Measurements from ENCODE around the gene XRCC3.
"Not testable (repeated sequence)": the region's sequence is repeated elsewhere in the genome, so short reads cannot be mapped to it uniquely, and the experiment has no call there.

XRCC3 gene

GRCh38 chr14:103695296-103696069 is 19.8 kb downstream of the XRCC3 start:
- in situ Hi-C loops (cut with MboI; ENCODE audit: low sequenced_read_pairs) = no loop called here

DNA sequence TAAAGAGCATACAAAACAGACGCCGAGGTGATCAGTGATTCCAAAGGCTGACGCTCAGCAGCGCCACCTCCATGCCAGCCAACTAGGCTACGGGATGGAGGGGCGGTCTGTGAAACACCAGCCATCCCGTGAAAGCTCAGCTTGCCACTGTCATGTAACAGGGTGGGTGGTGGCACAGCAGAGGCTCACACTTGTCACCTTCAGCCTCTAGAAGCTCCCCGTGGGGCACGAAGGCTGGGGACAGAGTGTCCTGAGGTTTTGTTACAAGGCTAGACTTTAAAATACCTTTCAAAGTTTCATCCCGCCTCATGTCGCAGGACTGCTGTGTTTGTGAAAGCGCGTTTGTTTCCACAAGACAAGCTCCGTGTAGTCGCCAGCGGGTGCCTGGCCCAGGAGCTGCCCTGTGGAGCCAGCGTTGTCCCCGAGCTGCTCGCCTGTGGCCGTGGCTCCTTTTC is 20.7 kb downstream of the XRCC3 start:
- in situ Hi-C loops (cut with MboI; ENCODE audit: low sequenced_read_pairs) = no loop called here

DNA sequence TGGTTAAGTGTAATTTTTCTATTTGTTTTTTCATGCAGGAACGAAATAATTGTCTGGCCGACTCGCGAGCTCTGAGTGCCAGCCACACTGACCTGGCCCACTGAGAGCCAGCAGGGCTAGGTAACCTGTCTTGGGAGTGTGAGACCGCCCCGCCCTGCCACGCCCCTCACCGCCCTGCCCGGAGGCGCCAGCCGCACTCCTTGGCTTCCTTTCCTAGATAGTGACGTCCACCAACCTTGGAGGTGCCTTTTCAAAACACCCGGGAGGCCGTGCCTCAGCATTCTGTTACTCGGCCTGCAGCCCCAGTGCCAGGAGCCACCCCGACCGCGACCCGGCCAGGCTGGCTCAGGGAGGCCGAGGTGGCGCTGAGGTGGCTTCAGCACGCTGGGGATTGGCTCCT is 21.7 kb downstream of the XRCC3 start:
- in situ Hi-C loops (cut with MboI; ENCODE audit: low sequenced_read_pairs) = no loop called here

GRCh38 chr14:103692871-103693270 is 22.4 kb downstream of the XRCC3 start:
- in situ Hi-C loops (cut with MboI; ENCODE audit: low sequenced_read_pairs) = no loop called here

DNA sequence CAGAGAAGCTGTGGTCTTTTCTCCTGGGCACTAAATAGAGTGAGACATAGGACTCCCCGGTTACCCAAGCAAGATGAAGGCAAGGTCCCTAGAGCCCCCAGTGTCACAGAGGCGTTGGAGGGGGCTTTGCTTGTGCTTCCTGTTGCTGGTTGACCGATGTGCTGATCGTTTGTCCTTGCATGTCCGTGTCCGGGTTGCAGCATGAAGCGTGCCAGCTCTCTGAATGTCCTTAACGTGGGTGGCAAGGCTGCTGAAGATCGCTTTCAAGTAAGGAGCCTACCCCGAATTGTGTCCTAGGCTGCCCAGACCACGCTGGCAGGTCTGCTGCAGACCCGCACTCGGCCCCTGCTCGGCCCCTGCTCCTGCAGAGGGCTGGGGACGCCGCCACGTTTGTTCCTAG is 23.1 kb downstream of the XRCC3 start:
- in situ Hi-C loops (cut with MboI; ENCODE audit: low sequenced_read_pairs) = no loop called here

DNA sequence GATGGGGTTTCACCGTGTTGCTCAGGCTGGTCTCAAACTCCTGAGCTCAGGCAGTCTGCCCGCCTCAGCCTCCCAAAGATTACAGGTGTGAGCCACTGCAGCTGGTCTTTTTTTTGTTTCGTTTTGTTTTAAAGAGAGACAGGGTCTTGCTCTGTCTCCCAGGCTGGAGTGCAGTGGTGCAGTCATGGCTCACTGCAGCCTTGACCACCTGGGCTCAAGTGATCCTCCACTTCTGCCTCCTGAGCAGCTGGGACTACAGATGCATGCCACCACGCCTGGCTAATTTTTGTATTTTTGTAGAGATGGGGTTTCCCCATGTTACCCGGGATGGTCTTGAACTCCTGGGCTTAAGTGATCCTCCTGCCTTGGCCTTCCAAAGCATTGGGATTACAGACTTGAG is 23.6 kb downstream of the XRCC3 start:
- in situ Hi-C loops (cut with MboI; ENCODE audit: low sequenced_read_pairs) = not testable (repeated sequence)

- in situ Hi-C loops (cut with MboI; ENCODE audit: low sequenced_read_pairs) = no loop called here
Observed at GRCh38 chr14:103690332-103690731, 24.9 kb downstream of the XRCC3 start.

- in situ Hi-C loops (cut with MboI; ENCODE audit: low sequenced_read_pairs) = no loop called here
Observed at GRCh38 chr14:103688906-103689902, 26.0 kb downstream of the XRCC3 start.

- in situ Hi-C loops (cut with MboI; ENCODE audit: low sequenced_read_pairs) = no loop called here
Observed at GRCh38 chr14:103688441-103688840, 26.8 kb downstream of the XRCC3 start.

DNA sequence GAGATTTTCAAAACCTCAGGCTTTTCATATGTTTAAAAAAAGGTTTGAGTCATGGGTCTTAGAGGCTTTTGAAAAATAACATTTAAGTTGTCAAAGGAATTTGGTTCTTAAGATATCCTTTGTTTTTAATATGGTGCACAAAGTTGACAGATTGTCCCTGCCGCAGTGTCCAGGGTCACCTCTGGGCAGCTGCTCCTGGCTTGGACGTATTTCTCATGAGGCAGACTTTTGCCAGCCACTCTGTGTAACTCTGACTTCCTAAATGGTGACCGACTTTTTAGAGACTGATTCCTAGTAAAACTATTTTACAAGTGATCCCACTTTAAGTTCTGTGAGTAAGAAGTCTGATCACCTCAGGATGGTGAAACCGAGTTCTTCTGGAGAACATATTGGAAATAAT is 27.5 kb downstream of the XRCC3 start:
- in situ Hi-C loops (cut with MboI; ENCODE audit: low sequenced_read_pairs) = no loop called here

- in situ Hi-C loops (cut with MboI; ENCODE audit: low sequenced_read_pairs) = no loop called here
Observed at GRCh38 chr14:103686831-103687485, 28.3 kb downstream of the XRCC3 start.

GRCh38 chr14:103685276-103686211 is 29.7 kb downstream of the XRCC3 start:
- in situ Hi-C loops (cut with MboI; ENCODE audit: low sequenced_read_pairs) = no loop called here

DNA sequence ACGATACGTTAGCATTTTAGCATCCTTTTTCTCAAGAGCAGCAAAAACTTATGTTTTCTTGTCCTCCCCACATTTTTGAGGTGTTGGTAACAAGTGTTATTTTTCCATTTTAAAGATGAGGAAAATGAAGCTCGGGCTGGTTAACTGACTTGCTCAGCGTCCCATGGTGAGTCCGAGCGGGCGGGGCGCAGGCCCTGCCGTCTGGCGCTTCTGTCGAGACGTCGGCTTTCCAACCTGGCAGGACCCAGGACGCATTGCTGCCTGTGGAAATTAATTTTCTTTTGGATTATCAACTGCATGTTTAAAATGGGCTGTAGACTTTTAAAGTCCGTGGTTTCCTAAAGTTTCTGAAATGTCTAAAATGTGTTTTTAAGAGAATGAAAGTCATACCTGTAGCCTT is 30.4 kb downstream of the XRCC3 start:
- in situ Hi-C loops (cut with MboI; ENCODE audit: low sequenced_read_pairs) = no loop called here

DNA sequence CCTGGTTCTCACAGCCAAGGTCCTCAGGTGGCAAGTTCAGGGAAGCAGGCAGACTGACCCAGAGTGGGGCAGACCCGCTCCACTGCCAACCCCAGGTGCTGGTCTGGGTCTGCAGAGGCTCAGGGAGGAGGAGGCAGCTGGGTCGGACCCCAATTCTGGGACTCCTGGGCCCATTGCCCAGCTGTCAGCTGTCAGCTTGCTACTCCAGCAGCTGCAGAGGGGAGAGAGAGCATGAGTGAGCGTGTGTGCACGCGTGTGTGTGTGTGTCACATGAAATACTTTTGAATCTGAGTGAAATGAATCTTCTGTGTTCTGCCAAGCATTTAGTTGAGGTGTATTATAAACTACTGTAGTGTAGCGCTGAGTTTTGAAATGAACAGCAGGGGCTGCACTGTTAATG is 30.8 kb downstream of the XRCC3 start:
- in situ Hi-C loops (cut with MboI; ENCODE audit: low sequenced_read_pairs) = no loop called here

GRCh38 chr14:103683139-103683538 is 32.1 kb downstream of the XRCC3 start:
- in situ Hi-C loops (cut with MboI; ENCODE audit: low sequenced_read_pairs) = no loop called here

GRCh38 chr14:103680491-103681231 is 34.6 kb downstream of the XRCC3 start:
- in situ Hi-C loops (cut with MboI; ENCODE audit: low sequenced_read_pairs) = no loop called here

GRCh38 chr14:103679351-103679750 is 35.9 kb downstream of the XRCC3 start:
- in situ Hi-C loops (cut with MboI; ENCODE audit: low sequenced_read_pairs) = no loop called here

DNA sequence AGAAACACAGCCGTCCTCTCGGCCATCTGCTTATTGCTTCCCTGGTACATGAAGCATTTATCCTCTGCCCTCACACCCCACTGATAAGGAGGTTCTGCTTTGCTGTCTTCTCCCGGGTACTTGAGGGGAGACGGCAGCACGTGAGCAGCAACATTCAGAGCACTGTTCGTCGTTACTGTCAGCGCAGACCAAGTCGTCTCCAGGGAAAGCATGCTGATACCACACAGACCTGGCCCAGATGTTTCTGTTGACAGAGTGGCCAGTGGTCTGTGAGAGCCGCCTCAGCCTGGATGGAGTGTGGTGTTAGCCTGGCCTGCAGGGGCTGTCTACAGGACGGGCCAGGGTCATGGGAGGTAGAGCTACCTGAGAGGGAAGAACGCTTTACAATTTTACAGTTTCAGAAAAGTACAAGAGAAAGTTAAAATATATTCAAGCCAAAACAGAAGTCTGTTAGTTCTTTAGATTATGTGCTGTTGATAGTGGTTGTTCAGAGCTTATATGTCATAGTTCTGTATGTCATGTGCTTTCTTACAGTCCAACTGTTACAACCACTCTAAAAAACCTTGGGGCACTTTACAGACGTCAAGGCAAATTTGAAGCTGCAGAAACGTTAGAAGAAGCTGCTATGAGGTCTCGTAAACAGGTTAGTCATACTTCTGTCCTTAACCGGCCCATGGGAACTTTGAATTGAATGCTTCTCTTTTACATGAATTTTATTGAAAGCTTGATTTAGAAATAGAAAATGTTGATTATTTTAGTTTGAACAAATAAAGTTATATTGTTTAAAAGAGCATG is 38.2 kb downstream of the XRCC3 start:
- in situ Hi-C loops (cut with MboI; ENCODE audit: low sequenced_read_pairs) = no loop called here

GRCh38 chr14:103675957-103676356 is 39.3 kb downstream of the XRCC3 start:
- in situ Hi-C loops (cut with MboI; ENCODE audit: low sequenced_read_pairs) = no loop called here
